B cell (primary cell): Measurements from ENCODE around the gene SAMD7. TPM values are rescaled to one million over a fixed set of nuclear protein-coding genes. Genes with fewer than 3 reads are reported as not detected.

ENCODE experiments used
- ATAC-seq: fragments of 200-7000 bp; cut with Tn5 transposase; one replicate; pipeline ENCODE4 v1.10.0; 2021; ENCODE audit warnings: low read depth, mild to moderate bottlenecking, moderate number of reproducible peaks, moderate library complexity
- CTCF ChIA-PET: fragments of 350-600 bp; sonication (Branson Sonifier 250); formaldehyde crosslinking; loops from one replicate; lab custom pipeline; 2021; ENCODE audit warnings: antibody characterized with exemption, inconsistent platforms; lab: Charles Lee
- POLR2A ChIA-PET: fragments of 350-600 bp; sonication (Branson Sonifier 250); formaldehyde crosslinking; loops from one replicate; lab custom pipeline; 2021; ENCODE audit warnings: antibody characterized with exemption; lab: Charles Lee
- DNase-seq: peaks from one replicate; pipeline ENCODE4 v3.0.0; 2013
- H2AFZ ChIP-seq: 2 replicates; pipeline ENCODE4 v1.6.1; 2012; ENCODE audit warnings: mild to moderate bottlenecking, low read depth, low read length; ENCODE audit not compliant: insufficient read depth, poor library complexity, severe bottlenecking
- H3K27ac ChIP-seq, 2 donors: 1 replicate in 1 of 2; 2 replicates in 1 of 2; pipeline ENCODE4 v1.5.1; 2012 to 2013; ENCODE audit warnings: low read length in 2 of 2, mild to moderate bottlenecking in 2 of 2, moderate library complexity in 1 of 2
- H3K27me3 ChIP-seq, 4 experiments: fragments of 200-600 bp in 1 of 4; sonication (generic) in 1 of 4; replicated peaks in 1 of 4; 1 replicate in 2 of 4; 2 replicates in 2 of 4; pipeline versions ENCODE4 v1.6.1 to v1.7.0; 2013 to 2016; ENCODE audit warnings: low read length in 3 of 4, mild to moderate bottlenecking in 2 of 4, mixed read lengths in 1 of 4, moderate library complexity in 1 of 4; ENCODE audit not compliant: insufficient read depth in 4 of 4, control insufficient read depth in 3 of 4; ENCODE audit errors: control extremely low read depth in 1 of 4
- H3K36me3 ChIP-seq, 2 experiments: replicated peaks in 1 of 2; 1 replicate in 1 of 2; 2 replicates in 1 of 2; pipeline versions ENCODE4 v1.6.1 to v1.7.1; 2013; ENCODE audit warnings: low read length in 1 of 2; ENCODE audit not compliant: insufficient read depth in 2 of 2, control insufficient read depth in 1 of 2; ENCODE audit errors: control extremely low read depth in 1 of 2, extremely low read depth in 1 of 2
- H3K4me1 ChIP-seq, 2 donors: fragments of 200-600 bp in 1 of 2; sonication (generic) in 1 of 2; 1 replicate in 1 of 2; 2 replicates in 1 of 2; pipeline versions ENCODE4 v1.5.1 to v1.6.1; 2013 to 2017; ENCODE audit warnings: low read length in 2 of 2; ENCODE audit not compliant: control insufficient read depth in 2 of 2, insufficient read depth in 2 of 2
- H3K4me2 ChIP-seq: replicated peaks from 2 replicates; pipeline ENCODE3; 2012; ENCODE audit warnings: mild to moderate bottlenecking, low read depth, low read length; ENCODE audit not compliant: poor library complexity, severe bottlenecking
- H3K4me3 ChIP-seq, 5 experiments: fragments of 200-600 bp in 1 of 5; sonication (generic) in 1 of 5; 1 replicate in 3 of 5; 2 replicates in 2 of 5; pipeline versions ENCODE4 v1.5.1 to v1.7.0; 2011 to 2016; ENCODE audit warnings: low read length in 4 of 5, mild to moderate bottlenecking in 4 of 5, low read depth in 2 of 5, control low read depth in 1 of 5, moderate library complexity in 1 of 5; ENCODE audit not compliant: insufficient read depth in 1 of 5; ENCODE audit errors: control extremely low read depth in 1 of 5, extremely low read depth in 1 of 5
- H3K79me2 ChIP-seq: fragments of 200-600 bp; sonication (generic); one replicate; pipeline ENCODE4 v1.6.0; 2016; ENCODE audit warnings: low read length; ENCODE audit not compliant: control insufficient read depth, insufficient read depth
- H3K9ac ChIP-seq: fragments of 200-600 bp; sonication (generic); 2 replicates; pipeline ENCODE4 v1.6.1; 2017; ENCODE audit warnings: mild to moderate bottlenecking, low read length, moderate library complexity
- H3K9me3 ChIP-seq, 3 donors: one replicate each; pipeline versions ENCODE4 v1.6.1 to v1.7.1; 2013; ENCODE audit warnings: low read length in 2 of 3; ENCODE audit not compliant: control insufficient read depth in 2 of 3, insufficient read depth in 1 of 3; ENCODE audit errors: control extremely low read depth in 1 of 3
- H4K20me1 ChIP-seq: 2 replicates; pipeline ENCODE4 v1.6.0; 2012; ENCODE audit warnings: mild to moderate bottlenecking, low read length; ENCODE audit not compliant: insufficient read depth, control insufficient read depth, poor library complexity, severe bottlenecking
- H3K27ac Mint-ChIP-seq: one replicate; pipeline ENCODE4 v1.8.0; 2021; ENCODE audit warnings: mixed read lengths
- H3K27me3 Mint-ChIP-seq: one replicate; pipeline ENCODE4 v1.8.0; 2021; ENCODE audit warnings: mixed read lengths
- H3K4me1 Mint-ChIP-seq: one replicate; pipeline ENCODE4 v1.8.0; 2021; ENCODE audit warnings: mixed read lengths
- H3K4me3 Mint-ChIP-seq: one replicate; pipeline ENCODE4 v1.8.0; 2021; ENCODE audit warnings: mixed read lengths
- H3K9me3 Mint-ChIP-seq: one replicate; pipeline ENCODE4 v1.8.0; 2022; ENCODE audit warnings: mixed read lengths; ENCODE audit not compliant: insufficient read depth
- EZH2 ChIP-seq: IDR thresholded peaks from 2 replicates; pipeline ENCODE4 v1.6.1; 2012; ENCODE audit warnings: borderline replicate concordance, low read depth, mild to moderate bottlenecking, moderate library complexity, low read length; ENCODE audit not compliant: insufficient read depth, poor library complexity, severe bottlenecking
- WGBS: methylation state at CpG from one replicate; pipeline ENCODE4 v1.1.5; 2013; ENCODE audit warnings: missing lambda C conversion rate; ENCODE audit not compliant: insufficient coverage; 5-methylcytosine and 5-hydroxymethylcytosine counted together
- intact Hi-C: fragments of 100-400 bp; cut with micrococcal nuclease; formaldehyde crosslinking; loops from one replicate; pipeline ENCODE4 v1.10.0; 2022
- polyA plus RNA-seq: library from polyadenylated mRNA; depleted of rRNA; stranded (reverse); fragments of >200 nt; gene quantifications from 2 replicates; pipeline ENCODE4 v1.2.3, GENCODE V29; 2012
- total RNA-seq, 2 donors: library from RNA; stranded (reverse); fragments of 120-200 nt in 1 of 2; gene quantifications; 1 replicate in 1 of 2; 2 replicates in 1 of 2; pipeline versions ENCODE4 v1.2.3 to v1.2.4, GENCODE V29; 2013 to 2022
- TF ChIP-seq, protein P1 (sequence below): fragments of 200-600 bp; IDR thresholded peaks from one replicate; pipeline ENCODE4 v1.8.0; 2022; ENCODE audit warnings: antibody characterized with exemption, mild to moderate bottlenecking

Gene SAMD7
- total and polyA plus RNA-seq, 2 donors (not counting 1 experiment from before 2014, with no cell fraction given), result not detected

DNA sequence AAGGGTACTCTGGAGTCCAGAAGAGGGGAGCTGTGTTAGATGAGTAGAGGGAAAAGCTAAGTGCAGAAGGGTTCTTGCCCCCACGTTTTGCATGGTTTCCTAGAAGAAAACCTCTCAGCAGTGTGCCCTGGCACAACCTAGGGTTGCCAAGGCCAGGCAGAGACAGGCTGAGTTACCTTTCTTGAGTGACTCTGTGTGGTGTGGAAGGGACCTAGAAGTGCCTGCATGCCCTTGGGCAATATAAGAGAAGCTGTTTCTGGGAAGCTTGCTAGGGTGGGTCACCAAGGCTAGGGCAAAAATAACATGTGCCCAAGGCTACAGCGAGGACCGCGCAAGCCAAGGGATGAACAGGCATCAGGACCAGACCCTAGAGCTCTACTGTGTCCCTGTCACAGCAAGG is 3.4 kb upstream of the SAMD7 start:
- peaks cover 0 to 3% (median 0%) of the 10 kb centered on the region in 3 donors for H3K9me3 ChIP-seq
- DNase-seq, result no peak
- Mint-ChIP-seq H3K4me3 (no peak overlapping the region), H3K4me1 (no peaks in the 10 kb centered on the region), H3K27me3 (no peaks in the 10 kb centered on the region), H3K9me3 (no peaks in the 10 kb centered on the region), H3K27ac (no peak overlapping the region)
- WGBS, result 83% methylated on average over 4 of the region's 4 CpGs
- H3K4me3 ChIP-seq, result no peak overlapping the region
- H3K79me2 ChIP-seq, result no peaks in the 10 kb centered on the region
- TF ChIP-seq, protein P1, sequence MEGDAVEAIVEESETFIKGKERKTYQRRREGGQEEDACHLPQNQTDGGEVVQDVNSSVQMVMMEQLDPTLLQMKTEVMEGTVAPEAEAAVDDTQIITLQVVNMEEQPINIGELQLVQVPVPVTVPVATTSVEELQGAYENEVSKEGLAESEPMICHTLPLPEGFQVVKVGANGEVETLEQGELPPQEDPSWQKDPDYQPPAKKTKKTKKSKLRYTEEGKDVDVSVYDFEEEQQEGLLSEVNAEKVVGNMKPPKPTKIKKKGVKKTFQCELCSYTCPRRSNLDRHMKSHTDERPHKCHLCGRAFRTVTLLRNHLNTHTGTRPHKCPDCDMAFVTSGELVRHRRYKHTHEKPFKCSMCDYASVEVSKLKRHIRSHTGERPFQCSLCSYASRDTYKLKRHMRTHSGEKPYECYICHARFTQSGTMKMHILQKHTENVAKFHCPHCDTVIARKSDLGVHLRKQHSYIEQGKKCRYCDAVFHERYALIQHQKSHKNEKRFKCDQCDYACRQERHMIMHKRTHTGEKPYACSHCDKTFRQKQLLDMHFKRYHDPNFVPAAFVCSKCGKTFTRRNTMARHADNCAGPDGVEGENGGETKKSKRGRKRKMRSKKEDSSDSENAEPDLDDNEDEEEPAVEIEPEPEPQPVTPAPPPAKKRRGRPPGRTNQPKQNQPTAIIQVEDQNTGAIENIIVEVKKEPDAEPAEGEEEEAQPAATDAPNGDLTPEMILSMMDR, result no peak
- no peak for TF ChIP-seq EZH2
- no peaks in the 10 kb centered on the region for H4K20me1 ChIP-seq
- CTCF ChIA-PET, result no interaction called here
- no peaks in the 10 kb centered on the region for H3K36me3 ChIP-seq
- no peak overlapping the region for H3K27ac ChIP-seq
- no peak overlapping the region for H3K4me2 ChIP-seq
- intact Hi-C loops, result no loop called here
- no peaks in the 10 kb centered on the region for H3K4me1 ChIP-seq
- no peaks in the 10 kb centered on the region for H3K27me3 ChIP-seq
- no peak overlapping the region for H3K9ac ChIP-seq
- POLR2A ChIA-PET, result no interaction called here
- no peak overlapping the region for H2AFZ ChIP-seq
- no peak for ATAC-seq

DNA sequence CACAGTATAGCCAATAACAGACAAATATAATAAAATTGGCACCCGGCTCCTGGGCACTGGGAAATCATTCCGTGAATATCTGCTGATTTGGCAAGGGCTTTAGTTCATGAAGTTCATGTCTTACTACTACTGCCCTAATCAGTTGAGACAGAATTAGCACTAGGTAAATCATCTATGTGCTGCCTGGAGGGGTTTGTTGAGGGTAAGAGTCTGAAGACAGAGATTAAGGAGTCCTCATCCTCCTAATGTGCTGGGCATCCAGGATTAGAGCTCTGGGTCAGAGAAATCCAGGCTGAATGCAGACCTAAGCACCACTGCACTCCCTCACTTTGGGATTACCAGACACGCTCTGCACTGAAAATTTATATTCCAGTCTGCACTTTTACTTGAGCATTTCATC is 2.0 kb downstream of the SAMD7 start:
- Histone ChIP-seq H3K36me3 (no peaks in the 10 kb centered on the region), H3K9me3 (no peaks in the 10 kb centered on the region), H4K20me1 (no peaks in the 10 kb centered on the region), H3K4me2 (no peak overlapping the region), H2AFZ (no peak overlapping the region), H3K4me1 (no peaks in the 10 kb centered on the region), H3K79me2 (no peaks in the 10 kb centered on the region), H3K27ac (no peak overlapping the region), H3K9ac (no peak overlapping the region), H3K27me3 (no peaks in the 10 kb centered on the region), H3K4me3 (no peak overlapping the region)
- ChIA-PET POLR2A (no interaction called here), CTCF (no interaction called here)
- no peak for DNase-seq
- Mint-ChIP-seq H3K27ac (no peak overlapping the region), H3K27me3 (no peaks in the 10 kb centered on the region), H3K4me1 (peaks cover 5% of the 10 kb centered on the region), H3K9me3 (no peaks in the 10 kb centered on the region), H3K4me3 (no peak overlapping the region)
- intact Hi-C loops, result no loop called here
- no peak for ATAC-seq
- WGBS, result no CpG with 5 or more reads among the region's 3 CpGs
- TF ChIP-seq, protein P1, result no peak
- no peak for TF ChIP-seq EZH2
